GM12801 (cell line): ENCODE measurements around the gene TMEM59L.

Experiments
- TF ChIP-seq, protein P1 (sequence below): IDR thresholded peaks from one replicate; pipeline ENCODE4 v1.5.1; 2011; ENCODE audit warnings: control low read depth; ENCODE audit not compliant: insufficient read length; ENCODE audit errors: extremely low read depth

Gene TMEM59L

DNA sequence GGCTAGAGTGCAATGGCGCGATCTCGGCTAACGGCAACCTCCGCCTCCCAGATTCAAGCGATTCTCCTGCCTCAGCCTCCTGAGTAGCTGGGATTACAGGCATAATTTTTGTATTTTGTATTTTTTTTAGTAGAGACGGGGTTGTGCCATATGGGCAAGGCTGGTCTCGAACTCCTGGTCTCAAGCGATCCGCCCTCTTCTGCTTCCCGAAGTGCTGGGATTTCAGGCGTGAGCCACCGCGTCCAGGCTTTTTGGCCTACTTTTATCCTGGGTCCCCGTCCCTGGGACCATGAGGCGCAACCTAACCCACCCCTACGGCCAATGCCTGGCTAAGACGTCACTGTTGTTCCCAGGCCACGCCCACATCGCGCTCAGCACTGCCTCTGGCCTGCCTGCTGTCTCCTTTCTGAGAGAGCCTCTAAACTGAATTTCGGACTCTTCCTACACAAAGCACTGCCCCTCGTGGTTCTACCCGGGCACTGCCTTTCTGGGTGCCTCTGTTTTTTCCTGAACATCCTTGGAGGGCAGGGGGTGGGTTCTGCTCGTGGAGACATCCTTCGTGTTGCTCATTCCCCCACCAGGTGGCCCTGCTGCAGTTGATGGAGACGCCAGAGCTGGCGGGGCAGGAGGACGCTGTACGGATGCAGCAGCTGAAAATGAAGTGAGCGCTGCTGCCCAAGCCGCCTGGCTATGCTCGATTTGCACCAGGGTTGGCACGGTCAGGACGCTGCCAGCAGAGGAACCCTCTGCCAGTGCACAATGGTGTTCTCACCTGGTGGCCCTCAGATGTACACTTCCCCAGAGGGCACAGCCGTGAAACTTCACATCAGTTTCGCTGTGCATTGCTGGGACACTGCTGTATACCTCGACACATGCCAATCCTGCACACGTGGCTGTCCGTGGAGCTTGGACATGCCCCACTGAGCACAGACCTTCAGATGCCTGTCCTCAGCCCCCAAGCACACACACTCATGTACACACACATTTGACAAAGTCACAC lies 22.1 kb upstream of the TMEM59L start:
- TF ChIP-seq, protein P1, sequence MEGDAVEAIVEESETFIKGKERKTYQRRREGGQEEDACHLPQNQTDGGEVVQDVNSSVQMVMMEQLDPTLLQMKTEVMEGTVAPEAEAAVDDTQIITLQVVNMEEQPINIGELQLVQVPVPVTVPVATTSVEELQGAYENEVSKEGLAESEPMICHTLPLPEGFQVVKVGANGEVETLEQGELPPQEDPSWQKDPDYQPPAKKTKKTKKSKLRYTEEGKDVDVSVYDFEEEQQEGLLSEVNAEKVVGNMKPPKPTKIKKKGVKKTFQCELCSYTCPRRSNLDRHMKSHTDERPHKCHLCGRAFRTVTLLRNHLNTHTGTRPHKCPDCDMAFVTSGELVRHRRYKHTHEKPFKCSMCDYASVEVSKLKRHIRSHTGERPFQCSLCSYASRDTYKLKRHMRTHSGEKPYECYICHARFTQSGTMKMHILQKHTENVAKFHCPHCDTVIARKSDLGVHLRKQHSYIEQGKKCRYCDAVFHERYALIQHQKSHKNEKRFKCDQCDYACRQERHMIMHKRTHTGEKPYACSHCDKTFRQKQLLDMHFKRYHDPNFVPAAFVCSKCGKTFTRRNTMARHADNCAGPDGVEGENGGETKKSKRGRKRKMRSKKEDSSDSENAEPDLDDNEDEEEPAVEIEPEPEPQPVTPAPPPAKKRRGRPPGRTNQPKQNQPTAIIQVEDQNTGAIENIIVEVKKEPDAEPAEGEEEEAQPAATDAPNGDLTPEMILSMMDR = no peak

DNA sequence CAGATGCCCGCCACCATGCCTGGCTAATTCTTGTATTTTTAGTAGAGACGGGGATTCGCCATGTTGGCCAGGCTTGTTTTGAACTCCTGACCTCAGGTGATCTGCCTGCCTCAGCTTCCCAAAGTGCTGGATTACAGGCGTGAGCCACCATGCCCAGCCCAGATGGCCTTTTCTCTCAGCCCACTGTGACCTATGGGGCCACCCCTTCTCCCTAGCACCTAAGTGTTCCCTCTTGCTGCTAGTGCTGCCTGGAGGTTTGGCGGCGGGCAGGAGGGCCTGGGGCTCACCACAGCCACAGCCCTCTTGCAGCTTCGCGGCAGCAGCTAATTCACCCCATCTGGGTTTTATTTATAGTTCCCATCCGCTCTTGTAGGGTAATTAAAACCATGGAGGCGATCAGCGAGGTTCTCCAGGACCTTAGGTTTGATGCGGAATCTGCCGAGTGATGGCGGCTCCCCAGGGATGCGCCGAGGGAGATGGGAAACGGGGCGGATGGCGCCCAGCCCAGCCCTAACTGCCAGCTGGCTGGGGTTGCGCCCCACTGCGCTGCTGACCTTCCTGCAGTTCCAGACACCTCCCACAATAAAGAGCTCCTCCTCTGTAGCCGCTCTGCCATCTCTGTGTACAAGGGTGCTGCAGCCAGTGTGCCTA lies 20.8 kb upstream of the TMEM59L start:
- TF ChIP-seq, protein P1 = no peak

DNA sequence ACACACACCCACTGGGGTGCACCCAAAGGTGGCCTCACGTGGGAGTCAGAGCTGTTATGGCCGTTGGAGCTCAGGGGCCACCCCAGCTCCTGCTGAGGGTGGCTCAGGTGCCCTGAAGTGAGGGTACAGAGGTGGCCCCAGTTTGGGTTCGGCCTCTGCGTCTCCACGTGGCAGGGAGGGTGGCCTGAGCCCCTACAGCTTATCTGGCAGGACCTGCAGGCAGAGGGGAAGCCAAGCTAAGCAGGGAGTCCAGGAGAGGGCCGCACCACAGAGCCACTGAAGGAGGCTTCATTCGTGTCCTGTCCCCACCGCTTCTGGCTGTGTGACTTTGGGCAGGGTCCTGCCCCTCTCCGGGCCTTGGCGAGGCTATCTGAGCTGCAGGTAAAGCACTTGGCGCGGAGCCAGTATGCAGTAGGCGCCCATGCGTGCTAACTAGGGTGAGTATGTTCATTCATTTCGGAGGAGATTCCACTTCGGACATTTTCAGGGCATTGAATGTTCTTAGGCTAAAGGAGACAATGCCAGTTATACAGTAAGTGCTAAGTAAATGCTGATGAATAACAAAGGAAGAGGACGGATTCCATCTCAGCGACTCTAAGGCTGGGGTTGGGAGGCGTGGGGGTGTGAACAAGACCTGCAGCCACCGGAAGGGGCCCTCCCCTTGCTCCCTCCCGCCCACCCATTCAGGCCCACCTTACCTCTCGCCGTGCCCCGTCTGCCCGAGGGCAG lies 19.1 kb upstream of the TMEM59L start:
- TF ChIP-seq, protein P1 = no peak

DNA sequence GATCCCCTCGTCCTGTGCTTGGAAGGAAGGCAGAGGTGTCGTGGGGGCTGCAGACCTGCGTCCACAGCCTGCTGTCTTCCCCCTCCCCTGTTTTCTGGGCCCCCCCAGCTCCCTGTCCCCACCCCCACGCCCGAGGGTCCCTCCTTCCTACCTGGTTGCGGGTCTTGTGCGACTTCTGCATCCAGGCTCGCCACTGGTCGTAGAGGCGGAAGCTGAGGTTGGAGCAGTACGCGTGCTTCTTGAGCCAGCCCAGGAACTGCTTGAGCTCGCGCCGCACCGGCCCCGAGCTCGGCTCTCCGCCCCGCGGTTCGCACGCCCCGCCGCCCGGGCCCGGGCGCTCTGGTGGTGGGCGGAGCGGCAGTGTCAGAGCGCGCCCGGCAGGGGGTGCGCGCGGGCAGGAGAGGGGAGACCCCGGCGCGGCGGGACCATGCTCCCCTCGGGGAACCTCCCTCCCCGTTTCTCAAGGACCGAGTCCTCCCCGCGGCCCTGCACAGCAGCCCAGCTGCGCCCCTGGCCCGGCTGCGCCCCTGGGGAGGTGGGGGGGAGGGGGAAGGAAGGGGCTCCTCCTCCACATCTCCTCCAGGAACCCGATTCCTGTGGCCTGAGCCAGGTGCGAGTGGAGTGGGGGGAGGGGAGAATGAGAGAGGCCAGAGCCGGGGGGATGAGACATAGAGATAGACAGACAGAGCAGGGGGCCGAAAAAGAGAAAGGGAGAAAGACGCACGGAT lies 18.4 kb upstream of the TMEM59L start:
- TF ChIP-seq, protein P1 = no peak

DNA sequence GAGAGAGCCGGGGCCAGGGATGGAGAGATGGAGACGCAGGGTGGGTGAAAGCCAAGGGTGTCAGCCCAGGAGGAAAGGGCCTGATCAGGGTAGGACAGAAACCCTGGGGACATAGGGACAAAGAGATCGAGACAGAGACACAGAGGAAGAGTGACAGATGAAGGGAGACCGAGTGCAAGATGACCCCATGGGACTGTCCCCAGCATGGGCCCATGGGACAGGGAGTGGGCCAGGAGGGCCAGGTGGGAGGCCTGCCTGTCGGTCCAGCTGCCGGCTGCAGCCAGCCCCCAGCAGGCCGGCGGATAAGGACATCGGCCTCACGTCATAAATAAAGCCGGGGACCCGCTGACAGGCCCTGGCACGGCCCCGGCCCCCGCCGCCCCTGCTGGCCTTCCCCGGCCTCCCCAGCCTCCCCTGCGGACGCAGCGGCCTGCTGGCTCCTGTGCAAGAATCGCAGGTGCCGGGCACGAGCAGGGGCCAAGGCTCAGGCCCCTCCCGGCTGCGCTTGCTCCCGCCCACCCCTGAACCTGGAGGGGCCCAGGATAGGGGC lies 17.8 kb upstream of the TMEM59L start:
- TF ChIP-seq, protein P1 = no peak

DNA sequence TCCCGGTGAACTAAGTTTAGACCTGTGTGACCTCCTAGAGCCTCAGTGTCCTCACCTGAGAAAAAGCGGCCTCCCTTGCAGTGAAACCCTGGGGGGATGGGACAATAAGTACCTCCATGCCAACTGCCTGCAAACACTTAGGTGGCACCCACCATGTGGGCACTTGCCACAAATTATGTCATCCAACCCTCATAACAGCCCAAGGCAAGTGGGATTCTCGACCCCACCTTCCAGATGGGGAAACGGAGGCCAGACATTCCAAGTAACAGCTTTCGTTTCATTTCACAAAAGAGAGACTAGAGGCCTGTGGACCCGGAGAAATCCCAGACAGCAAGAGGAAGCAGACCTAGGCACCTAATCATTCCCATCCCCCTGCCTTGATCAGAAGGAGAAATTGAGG lies 17.2 kb upstream of the TMEM59L start:
- TF ChIP-seq, protein P1 = no peak
